Stimulated activated naive B cell treated with anti-CD40 and anti-IgM and Interleukin-4, amounts not matched to agents 10 μg/mL and 1 μg/mL and 100 μg/mL, for 72 hours (primary cell): ENCODE measurements around the gene HEPN1.
"Not testable (repeated sequence)": the region's sequence is repeated elsewhere in the genome, so short reads cannot be mapped to it uniquely, and the experiment has no call there.

Experiments used
- ATAC-seq, 2 donors: fragments of 150-1000 bp; cut with Tn5 transposase; replicated peaks; 2 replicates each; pipeline ENCODE4 v1.10.0; 2021; ENCODE audit warnings: moderate library complexity in 1 of 2
- DNase-seq: peaks from one replicate; pipeline ENCODE4 v3.0.0; 2021
- H3K27ac Mint-ChIP-seq: one replicate; pipeline ENCODE4 v1.8.0; 2022; ENCODE audit warnings: mild to moderate bottlenecking, mixed read lengths
- H3K27me3 Mint-ChIP-seq, 2 donors: one replicate each; pipeline ENCODE4 v1.8.0; 2022; ENCODE audit warnings: mixed read lengths in 2 of 2
- H3K36me3 Mint-ChIP-seq, 2 donors: one replicate each; pipeline ENCODE4 v1.8.0; 2022; ENCODE audit warnings: mixed read lengths in 2 of 2, mild to moderate bottlenecking in 1 of 2
- H3K4me1 Mint-ChIP-seq, 2 donors: one replicate each; pipeline ENCODE4 v1.8.0; 2022; ENCODE audit warnings: mixed read lengths in 2 of 2, mild to moderate bottlenecking in 1 of 2
- H3K4me3 Mint-ChIP-seq, 2 donors: one replicate each; pipeline ENCODE4 v1.8.0; 2022; ENCODE audit warnings: mild to moderate bottlenecking in 2 of 2, mixed read lengths in 2 of 2, moderate library complexity in 1 of 2
- H3K9me3 Mint-ChIP-seq, 2 donors: one replicate each; pipeline ENCODE4 v1.8.0; 2022; ENCODE audit warnings: mixed read lengths in 2 of 2, mild to moderate bottlenecking in 1 of 2

HEPN1 gene

GRCh38 chr11:124951341-124951740, 32.3 kb downstream of the HEPN1 start:
- H3K4me1 Mint-ChIP-seq: no peaks in the 10 kb centered on the region
- no peak overlapping the region for H3K27ac Mint-ChIP-seq
- DNase-seq (no peak), ATAC-seq (no peak)
- peaks cover 17 to 21% of the 10 kb centered on the region in 2 donors for H3K27me3 Mint-ChIP-seq
- peaks cover 0 to 7% of the 10 kb centered on the region in 2 donors for H3K36me3 Mint-ChIP-seq
- no peak overlapping the region for H3K4me3 Mint-ChIP-seq
- peaks cover 9 to 12% of the 10 kb centered on the region in 2 donors for H3K9me3 Mint-ChIP-seq

DNA sequence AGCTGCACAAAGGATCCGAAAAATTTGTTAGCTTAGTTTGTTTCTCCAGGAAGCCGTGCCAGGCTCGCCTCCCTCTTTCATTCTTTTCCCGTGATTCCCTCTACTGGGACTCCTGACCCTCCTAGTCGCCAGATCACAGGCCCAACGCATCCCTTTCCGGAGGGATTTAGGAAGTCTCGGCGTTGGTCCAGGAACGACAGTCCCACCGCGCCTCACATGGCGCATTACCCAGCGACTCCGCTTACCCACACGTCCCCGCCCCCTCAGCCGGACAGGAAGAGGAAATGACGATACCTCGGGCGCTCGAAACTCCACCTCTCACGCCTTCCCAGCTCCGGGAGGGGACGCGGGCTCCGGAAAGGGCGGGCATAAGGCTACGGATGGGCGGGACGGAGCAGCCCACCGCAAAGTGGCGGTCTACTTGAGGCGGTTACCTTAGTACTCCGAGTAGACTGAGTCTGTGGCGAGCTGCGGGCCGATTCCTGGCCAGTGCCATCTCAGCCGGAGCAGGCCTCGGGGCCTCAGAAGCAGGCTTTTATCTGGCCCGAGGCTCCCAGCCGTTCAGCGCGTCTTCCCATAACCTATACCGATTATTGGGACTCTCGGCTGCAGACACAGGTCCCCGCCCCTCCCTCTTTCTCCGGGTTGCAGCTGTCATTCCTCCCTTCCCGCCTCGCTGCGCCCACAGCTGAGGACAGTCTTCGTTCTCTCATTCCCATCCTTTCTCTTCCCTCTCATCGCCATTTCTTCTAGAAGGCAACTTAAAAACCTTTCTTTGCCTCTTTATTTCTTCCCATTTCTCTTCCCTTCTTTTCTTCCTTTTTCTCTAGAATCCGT, 34.9 kb downstream of the HEPN1 start, which contains the start of gene CCDC15:
Gene CCDC15 (plus strand): TSS at position 450 of the 837 bp plus-strand sequence. CDS start 531 bp downstream, outside the sequence.
- no peaks in the 10 kb centered on the region for H3K27me3 Mint-ChIP-seq
- peak; percentile 90 for DNase-seq
- no peak within 1 kb of the TSS for H3K27ac Mint-ChIP-seq
- no peaks in the 10 kb centered on the region for H3K4me1 Mint-ChIP-seq
- H3K4me3 Mint-ChIP-seq: no peak within 1 kb of the TSS
- no peaks in the 10 kb centered on the region for H3K9me3 Mint-ChIP-seq
- H3K36me3 Mint-ChIP-seq: no peaks in the 10 kb centered on the region
- peak; percentile 99 to 100 for ATAC-seq

DNA sequence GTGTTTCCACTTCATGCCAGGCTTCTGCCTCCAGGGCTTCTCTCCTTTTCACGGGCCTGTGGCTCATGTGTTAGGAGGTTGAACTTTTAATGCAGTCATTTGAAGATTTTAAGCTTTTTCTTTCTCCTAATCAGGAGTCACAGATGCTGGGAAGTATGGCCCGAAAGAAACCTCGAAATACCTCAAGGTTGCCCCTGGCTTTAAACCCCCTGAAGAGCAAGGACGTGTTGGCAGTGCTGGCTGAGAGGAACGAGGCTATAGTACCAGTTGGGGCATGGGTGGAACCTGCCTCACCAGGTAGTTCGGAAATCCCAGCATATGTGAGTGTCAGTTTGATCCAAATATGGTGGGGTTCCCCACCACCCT, 35.5 kb downstream of the HEPN1 start:
- Mint-ChIP-seq H3K27me3 (no peaks in the 10 kb centered on the region), H3K4me3 (no peak overlapping the region), H3K27ac (no peak overlapping the region), H3K36me3 (no peaks in the 10 kb centered on the region), H3K9me3 (no peaks in the 10 kb centered on the region), H3K4me1 (no peaks in the 10 kb centered on the region)
- ATAC-seq (no peak), DNase-seq (no peak)

DNA sequence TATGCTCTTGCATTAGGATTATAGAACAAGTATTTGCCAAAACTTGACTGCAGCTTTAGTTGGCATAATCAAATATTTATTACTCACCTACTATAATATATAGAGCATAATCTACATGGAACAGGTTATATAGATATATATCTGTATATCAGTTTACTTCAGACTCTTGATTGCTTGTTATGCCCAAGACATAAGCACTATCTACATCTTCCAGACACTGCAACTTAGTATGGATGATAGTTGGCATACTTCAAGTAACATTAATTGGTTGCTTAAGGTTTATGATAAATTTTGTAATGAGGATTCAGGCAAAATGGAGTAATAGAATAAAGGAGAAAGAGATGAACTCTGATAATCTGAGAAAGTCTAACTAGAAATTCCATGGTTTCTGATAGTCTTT, 36.0 kb downstream of the HEPN1 start:
- no peak for DNase-seq
- Mint-ChIP-seq H3K4me3 (no peak overlapping the region), H3K27me3 (no peaks in the 10 kb centered on the region), H3K27ac (no peak overlapping the region), H3K9me3 (no peaks in the 10 kb centered on the region), H3K36me3 (no peaks in the 10 kb centered on the region), H3K4me1 (no peaks in the 10 kb centered on the region)
- no peak for ATAC-seq

DNA sequence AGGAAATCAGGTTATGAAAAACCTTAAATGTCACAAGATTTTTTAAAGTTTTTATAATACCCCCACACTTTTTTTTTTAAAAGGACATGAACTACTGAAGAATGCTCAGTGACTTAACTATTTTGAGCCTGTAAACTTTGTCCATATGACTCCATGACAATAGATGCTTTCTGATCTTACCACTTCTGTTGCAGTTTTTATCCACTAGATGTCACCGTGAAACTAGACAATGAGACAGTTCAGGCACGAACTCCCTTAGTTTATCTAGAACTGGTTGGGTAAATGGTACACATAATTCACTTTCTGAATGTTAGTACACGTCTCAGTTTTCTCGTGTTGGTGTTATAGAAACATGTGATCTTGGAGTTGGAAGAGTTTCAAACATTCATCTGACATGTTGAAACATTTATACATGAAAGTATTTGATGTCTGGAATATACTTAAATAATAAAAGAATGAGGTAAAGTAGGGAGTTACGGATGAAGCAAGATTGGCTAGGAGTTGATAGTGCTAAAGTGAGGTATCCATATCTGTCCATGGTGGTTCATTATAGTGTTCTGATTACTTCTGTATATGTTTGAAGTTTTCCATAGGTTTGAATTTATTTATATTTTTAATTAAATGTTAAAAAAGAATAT, 43.0 kb downstream of the HEPN1 start:
- H3K4me1 Mint-ChIP-seq: no peaks in the 10 kb centered on the region
- peak; percentile 20 for DNase-seq
- no peaks in the 10 kb centered on the region for H3K9me3 Mint-ChIP-seq
- no peaks in the 10 kb centered on the region for H3K27me3 Mint-ChIP-seq
- peak; percentile 87 to 94 for ATAC-seq
- H3K36me3 Mint-ChIP-seq: no peaks in the 10 kb centered on the region
- H3K4me3 Mint-ChIP-seq: no peak overlapping the region
- no peak overlapping the region for H3K27ac Mint-ChIP-seq

DNA sequence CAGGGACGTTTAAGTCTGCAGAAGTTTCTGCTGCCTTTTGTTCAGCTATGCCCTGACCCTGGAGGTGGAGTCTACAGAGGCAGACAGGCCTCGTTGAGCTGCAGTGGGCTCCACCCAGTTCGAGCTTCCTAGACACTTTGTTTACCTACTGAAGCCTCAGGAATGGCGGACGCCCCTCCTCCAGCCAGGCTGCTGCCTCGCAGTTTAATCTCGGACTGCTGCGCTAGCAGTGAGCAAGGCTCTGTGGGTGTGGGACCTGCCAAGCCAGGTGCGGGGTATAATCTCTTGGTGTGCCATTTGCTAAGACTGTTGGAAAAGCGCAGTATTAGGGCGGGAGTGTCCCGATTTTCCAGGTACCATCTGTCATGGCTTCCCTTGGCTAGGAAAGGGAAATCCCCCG, 49.1 kb downstream of the HEPN1 start:
- not testable (repeated sequence) for H3K27me3 Mint-ChIP-seq, H3K4me3 Mint-ChIP-seq, ATAC-seq, DNase-seq, H3K9me3 Mint-ChIP-seq, H3K27ac Mint-ChIP-seq, H3K36me3 Mint-ChIP-seq, H3K4me1 Mint-ChIP-seq
